ENCODE measurements around the gene PUS10. TPM values are rescaled to one million over a fixed set of nuclear protein-coding genes. Genes with fewer than 3 reads are reported as not detected.
"Not testable (repeated sequence)": the region's sequence is repeated elsewhere in the genome, so short reads cannot be mapped to it uniquely, and the experiment has no call there.

PUS10 gene
- total RNA-seq, 1 experiment from 2014 or later, result 5.2 TPM

- in situ Hi-C loops (cut with HindIII; ENCODE audit: low pct_unique_long_range_greater_than_20kb, low sequenced_read_pairs) (no loop called here), intact Hi-C loops (cut with micrococcal nuclease; ENCODE audit: unreplicated experiment) (no loop called here)
- BruUV-seq (replicated peaks), result no TSS peak
- H3K27me3 ChIP-seq (ENCODE audit: control insufficient read depth, insufficient read depth, low read length), result no peaks in the 10 kb centered on the region
- ChIA-PET CTCF (no interaction called here), POLR2A (no interaction called here)
- no peak overlapping the region for H3K4me3 ChIP-seq (ENCODE audit: low read depth in 2 of 2, low read length in 2 of 2)
- H3K27ac ChIP-seq (ENCODE audit: low read length), result no peak overlapping the region
- TF ChIP-seq TCF7L2 (IDR thresholded peaks at IDR 0.05; ENCODE audit: low read depth, low read length), result no peak
- DNase-seq (ENCODE audit: low read depth, low spot score) (no peak), ATAC-seq (no peak)
- H3K4me1 ChIP-seq (ENCODE audit: control insufficient read depth, insufficient read depth, low read length), result peaks cover 12% of the 10 kb centered on the region; the same call in 1 of the 2 replicates
- H3K36me3 ChIP-seq (ENCODE audit: control insufficient read depth, insufficient read depth, low read length), result peaks cover 4% of the 10 kb centered on the region
- H3K9me3 ChIP-seq (ENCODE audit: control insufficient read depth, insufficient read depth, low read depth, low read length), result no peaks in the 10 kb centered on the region
Observed at GRCh38 chr2:61013382-61013781, 4.7 kb downstream of the PUS10 start.

GRCh38 chr2:61012303-61012702 lies 5.8 kb downstream of the PUS10 start:
- CTCF ChIA-PET; DNase-seq (ENCODE audit: low read depth, low spot score); H3K27me3 ChIP-seq (ENCODE audit: control insufficient read depth, insufficient read depth, low read length); H3K9me3 ChIP-seq (ENCODE audit: control insufficient read depth, insufficient read depth, low read depth, low read length); H3K27ac ChIP-seq (ENCODE audit: low read length); H3K4me3 ChIP-seq (ENCODE audit: low read depth in 2 of 2, low read length in 2 of 2); H3K36me3 ChIP-seq (ENCODE audit: control insufficient read depth, insufficient read depth, low read length); POLR2A ChIA-PET; intact Hi-C loops (cut with micrococcal nuclease; ENCODE audit: unreplicated experiment); BruUV-seq (replicated peaks); ATAC-seq; in situ Hi-C loops (cut with HindIII; ENCODE audit: low pct_unique_long_range_greater_than_20kb, low sequenced_read_pairs): not testable (repeated sequence)
- H3K4me1 ChIP-seq (ENCODE audit: control insufficient read depth, insufficient read depth, low read length), result peaks cover 12% of the 10 kb centered on the region; the same call in 1 of the 2 replicates

- no peak overlapping the region for H3K27ac ChIP-seq (ENCODE audit: low read length)
- BruUV-seq (replicated peaks), result no TSS peak
- ATAC-seq (no peak), DNase-seq (ENCODE audit: low read depth, low spot score) (no peak)
- H3K4me3 ChIP-seq (ENCODE audit: low read depth in 2 of 2, low read length in 2 of 2), result no peak overlapping the region
- in situ Hi-C loops (cut with HindIII; ENCODE audit: low pct_unique_long_range_greater_than_20kb, low sequenced_read_pairs) (no loop called here), intact Hi-C loops (cut with micrococcal nuclease; ENCODE audit: unreplicated experiment) (no loop called here)
- H3K27me3 ChIP-seq (ENCODE audit: control insufficient read depth, insufficient read depth, low read length), result no peaks in the 10 kb centered on the region
- TF ChIP-seq TCF7L2 (IDR thresholded peaks at IDR 0.05; ENCODE audit: low read depth, low read length), result no peak
- TF ChIP-seq CTCF (IDR thresholded peaks at IDR 0.05), result no peak
- no peak for TF ChIP-seq REST (IDR thresholded peaks at IDR 0.05; ENCODE audit: insufficient read depth in 1 of 2, low read depth in 2 of 2, low read length in 1 of 2)
- peaks cover 12% of the 10 kb centered on the region; the same call in 1 of the 2 replicates for H3K4me1 ChIP-seq (ENCODE audit: control insufficient read depth, insufficient read depth, low read length)
- ChIA-PET CTCF (no interaction called here), POLR2A (no interaction called here)
- H3K36me3 ChIP-seq (ENCODE audit: control insufficient read depth, insufficient read depth, low read length), result peaks cover 2% of the 10 kb centered on the region
- no peaks in the 10 kb centered on the region for H3K9me3 ChIP-seq (ENCODE audit: control insufficient read depth, insufficient read depth, low read depth, low read length)
Observed at GRCh38 chr2:61011678-61012077, 6.4 kb downstream of the PUS10 start.
